ENCODE data around the gene MMP17.
A peak's percentile ranks its signal among the peaks of the same experiment; 100 is the strongest.

DNA sequence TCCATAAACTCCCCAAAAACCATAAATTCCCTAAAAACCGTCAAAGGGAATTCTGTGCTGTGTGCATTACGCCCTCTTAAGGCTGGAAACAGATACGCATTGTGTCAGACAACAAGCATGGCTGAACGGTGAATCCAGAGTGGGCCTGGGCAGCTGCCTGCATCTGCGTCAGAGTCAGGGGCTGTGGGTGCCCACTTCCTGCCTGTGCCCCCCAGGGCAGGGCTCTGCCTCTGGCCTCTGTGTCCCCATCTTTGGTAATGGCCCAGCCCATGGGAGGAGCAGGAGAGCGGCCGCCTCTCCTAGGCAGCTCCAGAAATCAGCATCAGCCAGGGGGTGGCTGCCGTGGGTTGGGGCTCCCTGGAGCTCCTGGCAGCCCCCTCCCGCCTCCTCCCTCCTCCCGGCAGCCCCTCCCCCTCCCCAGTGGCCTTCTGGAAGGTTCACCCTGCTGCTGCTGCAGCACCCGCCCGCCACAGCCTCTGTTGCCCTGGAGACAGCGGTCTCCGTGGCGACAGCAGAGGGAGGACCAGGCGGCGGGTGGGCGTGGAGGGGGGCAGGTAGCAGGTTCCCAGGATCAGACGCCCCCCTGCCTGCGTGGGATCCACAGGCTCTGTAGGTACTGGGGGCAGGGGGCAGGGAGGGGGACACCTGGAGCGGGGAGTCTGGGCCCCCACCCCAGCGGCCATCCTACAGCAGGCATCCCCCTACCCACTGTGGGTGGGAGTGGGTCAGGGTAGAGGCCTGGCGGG is 5.9 kb downstream of the MMP17 start:
- TF ChIP-seq, protein P1, sequence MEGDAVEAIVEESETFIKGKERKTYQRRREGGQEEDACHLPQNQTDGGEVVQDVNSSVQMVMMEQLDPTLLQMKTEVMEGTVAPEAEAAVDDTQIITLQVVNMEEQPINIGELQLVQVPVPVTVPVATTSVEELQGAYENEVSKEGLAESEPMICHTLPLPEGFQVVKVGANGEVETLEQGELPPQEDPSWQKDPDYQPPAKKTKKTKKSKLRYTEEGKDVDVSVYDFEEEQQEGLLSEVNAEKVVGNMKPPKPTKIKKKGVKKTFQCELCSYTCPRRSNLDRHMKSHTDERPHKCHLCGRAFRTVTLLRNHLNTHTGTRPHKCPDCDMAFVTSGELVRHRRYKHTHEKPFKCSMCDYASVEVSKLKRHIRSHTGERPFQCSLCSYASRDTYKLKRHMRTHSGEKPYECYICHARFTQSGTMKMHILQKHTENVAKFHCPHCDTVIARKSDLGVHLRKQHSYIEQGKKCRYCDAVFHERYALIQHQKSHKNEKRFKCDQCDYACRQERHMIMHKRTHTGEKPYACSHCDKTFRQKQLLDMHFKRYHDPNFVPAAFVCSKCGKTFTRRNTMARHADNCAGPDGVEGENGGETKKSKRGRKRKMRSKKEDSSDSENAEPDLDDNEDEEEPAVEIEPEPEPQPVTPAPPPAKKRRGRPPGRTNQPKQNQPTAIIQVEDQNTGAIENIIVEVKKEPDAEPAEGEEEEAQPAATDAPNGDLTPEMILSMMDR (IDR thresholded peaks at IDR 0.05; ENCODE audit: low read depth, low read length, poor library complexity, severe bottlenecking) = peak; percentile 69
- TF ChIP-seq EZH2phosphoT487 (IDR thresholded peaks at IDR 0.05; ENCODE audit: borderline replicate concordance, low read length) = no peak
